Astrocyte (in vitro differentiated cells and primary cell): Measurements from ENCODE around the gene MEGF11. TPM values are rescaled to one million over a fixed set of nuclear protein-coding genes. Genes with fewer than 3 reads are reported as not detected.

ENCODE experiments used
- DNase-seq: peaks from one replicate; pipeline ENCODE4 v3.0.0-alpha.2; 2010; ENCODE audit warnings: low read depth
- FAIRE-seq: peaks from 2 replicates; lab custom pipeline; 2011; peaks lifted over from hg19 to GRCh38; lab: Jason Lieb, UNC
- H2AFZ ChIP-seq: 2 replicates; pipeline ENCODE4 v1.6.0; 2012; ENCODE audit warnings: low read depth, low read length, inconsistent platforms
- H3K27ac ChIP-seq: 2 replicates; pipeline ENCODE4 v1.5.1; 2011; ENCODE audit warnings: low read depth, low read length, inconsistent platforms
- H3K27me3 ChIP-seq: 2 replicates; pipeline ENCODE4 v1.6.0; 2011; ENCODE audit warnings: low read length, inconsistent platforms; ENCODE audit not compliant: insufficient read depth
- H3K36me3 ChIP-seq: 2 replicates; pipeline ENCODE4 v1.5.1; 2011; ENCODE audit warnings: low read length, inconsistent platforms; ENCODE audit not compliant: insufficient read depth
- H3K4me1 ChIP-seq: 2 replicates; pipeline ENCODE4 v1.5.1; 2011; ENCODE audit warnings: low read length, inconsistent platforms; ENCODE audit not compliant: insufficient read depth
- H3K4me2 ChIP-seq: 2 replicates; pipeline ENCODE4 v1.6.0; 2012; ENCODE audit warnings: low read length, inconsistent platforms
- H3K4me3 ChIP-seq: 2 replicates; pipeline ENCODE4 v1.5.1; 2011; ENCODE audit warnings: low read depth, mild to moderate bottlenecking, low read length, inconsistent platforms; ENCODE audit not compliant: insufficient read depth
- H3K79me2 ChIP-seq: 2 replicates; pipeline ENCODE4 v1.6.0; 2012; ENCODE audit warnings: mild to moderate bottlenecking, low read length, inconsistent platforms; ENCODE audit not compliant: insufficient read depth
- H3K9ac ChIP-seq: 2 replicates; pipeline ENCODE4 v1.6.0; 2012; ENCODE audit warnings: mild to moderate bottlenecking, low read length, inconsistent platforms
- H3K9me3 ChIP-seq: 2 replicates; pipeline ENCODE4 v1.5.1; 2012; ENCODE audit warnings: low read depth, mild to moderate bottlenecking, low read length, inconsistent platforms; ENCODE audit not compliant: insufficient read depth
- H4K20me1 ChIP-seq: 2 replicates; pipeline ENCODE4 v1.6.0; 2012; ENCODE audit warnings: low read length, inconsistent platforms; ENCODE audit not compliant: insufficient read depth
- H3K27ac Mint-ChIP-seq: one replicate; pipeline ENCODE4 v1.8.0; 2021; ENCODE audit warnings: mild to moderate bottlenecking, mixed read lengths; ENCODE audit not compliant: unreplicated experiment
- H3K27me3 Mint-ChIP-seq: one replicate; pipeline ENCODE4 v1.8.0; 2021; ENCODE audit warnings: low read depth, mixed read lengths; ENCODE audit not compliant: unreplicated experiment
- H3K36me3 Mint-ChIP-seq: one replicate; pipeline ENCODE4 v1.8.0; 2021; ENCODE audit warnings: low read depth, mixed read lengths; ENCODE audit not compliant: unreplicated experiment
- H3K4me1 Mint-ChIP-seq: one replicate; pipeline ENCODE4 v1.8.0; 2021; ENCODE audit warnings: low read depth, mixed read lengths; ENCODE audit not compliant: unreplicated experiment
- H3K4me3 Mint-ChIP-seq: one replicate; pipeline ENCODE4 v1.8.0; 2021; ENCODE audit warnings: mild to moderate bottlenecking, moderate library complexity, mixed read lengths; ENCODE audit not compliant: unreplicated experiment
- H3K9me3 Mint-ChIP-seq: one replicate; pipeline ENCODE4 v1.8.0; 2021; ENCODE audit warnings: mild to moderate bottlenecking, mixed read lengths; ENCODE audit not compliant: unreplicated experiment
- CTCF ChIP-seq: IDR thresholded peaks from 2 replicates; pipeline ENCODE4 v1.5.1; 2011; ENCODE audit warnings: low read depth, mild to moderate bottlenecking, inconsistent platforms, low read length, moderate library complexity; ENCODE audit not compliant: insufficient read depth
- EZH2 ChIP-seq: IDR thresholded peaks from 2 replicates; pipeline ENCODE4 v1.6.1; 2012; ENCODE audit warnings: mild to moderate bottlenecking, low read length, inconsistent platforms; ENCODE audit not compliant: insufficient read depth
- total RNA-seq: library from RNA; stranded (reverse); gene quantifications from 2 replicates; pipeline ENCODE4 v1.2.1, GENCODE V29; 2021

Gene MEGF11
- total RNA-seq, 1 donor from 2014 or later: 0.16 TPM

GRCh38 chr15:66167854-66168253 lies 85.7 kb downstream of the MEGF11 start:
- H3K9ac ChIP-seq: no peak overlapping the region
- peaks cover 63% of the 10 kb centered on the region for H3K27me3 Mint-ChIP-seq

GRCh38 chr15:66165856-66166255 lies 87.7 kb downstream of the MEGF11 start:
- Histone ChIP-seq H3K27me3 (no peaks in the 10 kb centered on the region), H3K9ac (no peak overlapping the region), H2AFZ (no peak overlapping the region), H3K9me3 (no peaks in the 10 kb centered on the region), H3K4me2 (no peak overlapping the region), H4K20me1 (no peaks in the 10 kb centered on the region), H3K27ac (no peak overlapping the region), H3K36me3 (no peaks in the 10 kb centered on the region), H3K4me3 (no peak overlapping the region), H3K4me1 (no peaks in the 10 kb centered on the region), H3K79me2 (no peaks in the 10 kb centered on the region)
- DNase-seq: no peak
- Mint-ChIP-seq H3K4me1 (no peaks in the 10 kb centered on the region), H3K27me3 (peaks cover 50% of the 10 kb centered on the region), H3K27ac (no peak overlapping the region), H3K9me3 (peaks cover 7% of the 10 kb centered on the region), H3K4me3 (no peak overlapping the region), H3K36me3 (no peaks in the 10 kb centered on the region)
- FAIRE-seq: no peak
- no peak for TF ChIP-seq EZH2
- TF ChIP-seq CTCF: no peak

More at GRCh38 chr15:66167854-66168253, 85.7 kb downstream of the MEGF11 start:
- Histone ChIP-seq H3K79me2 (no peaks in the 10 kb centered on the region), H3K36me3 (no peaks in the 10 kb centered on the region), H3K27ac (no peak overlapping the region), H3K4me2 (no peak overlapping the region), H3K4me1 (no peaks in the 10 kb centered on the region), H3K27me3 (no peaks in the 10 kb centered on the region), H4K20me1 (no peaks in the 10 kb centered on the region), H3K9me3 (no peaks in the 10 kb centered on the region), H2AFZ (no peak overlapping the region), H3K4me3 (no peak overlapping the region)
- DNase-seq (no peak), FAIRE-seq (no peak)
- H3K36me3 Mint-ChIP-seq: no peaks in the 10 kb centered on the region
- no peaks in the 10 kb centered on the region for H3K4me1 Mint-ChIP-seq
- H3K27ac Mint-ChIP-seq: no peak overlapping the region
- H3K4me3 Mint-ChIP-seq: no peak overlapping the region
- peaks cover 7% of the 10 kb centered on the region for H3K9me3 Mint-ChIP-seq
- no peak for TF ChIP-seq EZH2
- no peak for TF ChIP-seq CTCF

- Histone ChIP-seq H3K36me3 (no peaks in the 10 kb centered on the region), H3K4me1 (no peaks in the 10 kb centered on the region), H3K27me3 (no peaks in the 10 kb centered on the region), H4K20me1 (no peaks in the 10 kb centered on the region), H3K4me3 (no peak overlapping the region), H3K9ac (no peak overlapping the region), H3K9me3 (no peaks in the 10 kb centered on the region), H2AFZ (no peak overlapping the region), H3K79me2 (no peaks in the 10 kb centered on the region), H3K27ac (no peak overlapping the region), H3K4me2 (no peak overlapping the region)
- Mint-ChIP-seq H3K4me1 (no peaks in the 10 kb centered on the region), H3K27ac (no peak overlapping the region), H3K4me3 (no peak overlapping the region), H3K27me3 (peaks cover 49% of the 10 kb centered on the region), H3K36me3 (no peaks in the 10 kb centered on the region), H3K9me3 (peaks cover 7% of the 10 kb centered on the region)
- no peak for TF ChIP-seq CTCF
- no peak for TF ChIP-seq EZH2
- no peak for DNase-seq
- no peak for FAIRE-seq
Observed at GRCh38 chr15:66164788-66165187, 88.8 kb downstream of the MEGF11 start.
